ENCODE measurements around the gene METTL25B. TPM values are rescaled to one million over a fixed set of nuclear protein-coding genes. Genes with fewer than 3 reads are reported as not detected.

Gene METTL25B
- total and polyA plus RNA-seq, 2 of the 13 experiments (the other 11 are each of a cell fraction or from before 2014, with no cell fraction given) = 11.9 to 24.0 TPM

DNA sequence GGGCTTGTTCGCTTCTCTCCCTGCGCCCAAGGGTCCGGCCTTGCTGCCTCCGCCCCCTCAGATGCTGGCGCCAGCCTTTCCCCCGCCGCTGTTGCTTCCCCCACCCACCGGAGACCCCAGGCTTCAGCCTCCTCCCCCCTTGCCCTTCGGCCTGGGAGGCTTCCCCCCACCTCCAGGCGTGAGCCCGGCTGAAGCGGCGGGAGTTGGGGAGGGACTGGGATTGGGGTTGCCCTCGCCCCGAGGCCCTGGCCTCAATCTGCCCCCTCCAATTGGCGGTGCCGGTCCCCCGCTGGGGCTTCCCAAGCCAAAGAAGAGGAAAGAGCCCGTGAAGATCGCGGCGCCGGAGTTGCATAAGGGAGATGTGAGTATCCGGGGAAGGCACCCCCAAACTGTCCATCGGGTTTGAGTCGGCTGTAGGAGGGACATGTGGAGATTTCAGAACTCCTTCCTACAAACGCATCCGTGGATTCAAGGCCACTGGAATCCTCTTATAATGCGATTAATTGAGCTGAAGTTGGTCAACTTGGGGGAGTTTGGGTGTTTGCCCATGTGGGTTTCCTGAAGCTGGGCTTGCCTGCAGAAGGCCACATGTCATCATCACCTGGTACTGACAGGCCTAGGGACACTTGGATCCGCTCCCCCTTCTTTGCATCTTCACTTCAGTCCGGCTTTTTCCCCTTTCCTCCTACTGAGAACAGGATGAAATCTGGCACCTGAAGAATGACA lies 39.8 kb downstream of the METTL25B start (continued):
- TF ChIP-seq, protein P1, sequence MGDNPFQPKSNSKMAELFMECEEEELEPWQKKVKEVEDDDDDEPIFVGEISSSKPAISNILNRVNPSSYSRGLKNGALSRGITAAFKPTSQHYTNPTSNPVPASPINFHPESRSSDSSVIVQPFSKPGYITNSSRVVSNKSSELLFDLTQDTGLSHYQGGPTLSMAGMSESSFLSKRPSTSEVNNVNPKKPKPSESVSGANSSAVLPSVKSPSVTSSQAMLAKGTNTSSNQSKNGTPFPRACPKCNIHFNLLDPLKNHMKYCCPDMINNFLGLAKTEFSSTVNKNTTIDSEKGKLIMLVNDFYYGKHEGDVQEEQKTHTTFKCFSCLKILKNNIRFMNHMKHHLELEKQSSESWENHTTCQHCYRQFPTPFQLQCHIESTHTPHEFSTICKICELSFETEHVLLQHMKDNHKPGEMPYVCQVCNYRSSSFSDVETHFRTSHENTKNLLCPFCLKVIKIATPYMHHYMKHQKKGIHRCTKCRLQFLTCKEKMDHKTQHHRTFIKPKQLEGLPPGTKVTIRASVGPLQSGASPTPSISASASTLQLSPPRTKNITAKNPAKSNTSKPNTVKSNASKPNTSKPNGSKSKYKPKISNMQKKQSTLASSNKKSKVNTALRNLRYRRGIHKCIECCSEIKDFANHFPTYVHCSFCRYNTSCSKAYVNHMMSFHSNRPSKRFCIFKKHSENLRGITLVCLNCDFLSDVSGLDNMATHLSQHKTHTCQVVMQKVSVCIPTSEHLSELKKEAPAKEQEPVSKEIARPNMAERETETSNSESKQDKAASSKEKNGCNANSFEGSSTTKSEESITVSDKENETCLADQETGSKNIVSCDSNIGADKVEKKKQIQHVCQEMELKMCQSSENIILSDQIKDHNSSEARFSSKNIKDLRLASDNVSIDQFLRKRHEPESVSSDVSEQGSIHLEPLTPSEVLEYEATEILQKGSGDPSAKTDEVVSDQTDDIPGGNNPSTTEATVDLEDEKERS (CRISPR knock-in tag; IDR thresholded peaks at IDR 0.05) = peak; percentile 7; the same call in 1 of the 2 replicates
- TF ChIP-seq ZNF160 (CRISPR knock-in tag; IDR thresholded peaks at IDR 0.05) (no peak), ZNF33A (CRISPR knock-in tag; IDR thresholded peaks at IDR 0.05; ENCODE audit: borderline replicate concordance) (0 out of 2 replicates have a peak, but pooled peaks have one; percentile 48), HNRNPK (IDR thresholded peaks at IDR 0.05; ENCODE audit: low read depth, low read length, poor library complexity, severe bottlenecking) (peak; percentile 19), MED8 (CRISPR knock-in tag; IDR thresholded peaks at IDR 0.05; ENCODE audit: insufficient replicate concordance) (no peak), KDM5B (CRISPR knock-in tag; IDR thresholded peaks at IDR 0.05; ENCODE audit: borderline replicate concordance) (0 out of 2 replicates have a peak, but pooled peaks have one; percentile 42), ZNF350 (CRISPR knock-in tag; IDR thresholded peaks at IDR 0.05; ENCODE audit: borderline replicate concordance, low read depth) (0 out of 2 replicates have a peak, but pooled peaks have one; percentile 12), MXI1 (IDR thresholded peaks at IDR 0.05; ENCODE audit: borderline replicate concordance, low read depth, low read length) (peak; percentile 29; the same call in 1 of the 3 replicates), SAP130 (CRISPR knock-in tag; IDR thresholded peaks at IDR 0.05; ENCODE audit: low read depth) (peak; percentile 73), TGIF2 (CRISPR knock-in tag; IDR thresholded peaks at IDR 0.05) (peak; percentile 97; the same call in 1 of the 2 replicates), ZNF737 (CRISPR knock-in tag; IDR thresholded peaks at IDR 0.05; ENCODE audit: borderline replicate concordance) (0 out of 2 replicates have a peak, but pooled peaks have one; percentile 34), ZNF792 (CRISPR knock-in tag; IDR thresholded peaks at IDR 0.05) (0 out of 2 replicates have a peak, but pooled peaks have one; percentile 2), MAX (IDR thresholded peaks at IDR 0.05) (peak; percentile 34), ZFP82 (CRISPR knock-in tag; IDR thresholded peaks at IDR 0.05; ENCODE audit: borderline replicate concordance) (0 out of 2 replicates have a peak, but pooled peaks have one; percentile 60), ZNF670 (CRISPR knock-in tag; IDR thresholded peaks at IDR 0.05; ENCODE audit: borderline replicate concordance) (0 out of 2 replicates have a peak, but pooled peaks have one; percentile 53), HNRNPLL (IDR thresholded peaks at IDR 0.05; ENCODE audit: low read depth, low read length, poor library complexity, severe bottlenecking) (peak; percentile 8), ZNF704 (CRISPR knock-in tag; IDR thresholded peaks at IDR 0.05; ENCODE audit: borderline replicate concordance) (no peak), ZFX (CRISPR knock-in tag; IDR thresholded peaks at IDR 0.05; ENCODE audit: low read depth) (peak; percentile 30), ZNF652 (CRISPR knock-in tag; IDR thresholded peaks at IDR 0.05; ENCODE audit: borderline replicate concordance, low read depth) (no peak), PHF8 (CRISPR knock-in tag; IDR thresholded peaks at IDR 0.05) (peak; percentile 14; the same call in 1 of the 2 replicates), ZBTB38 (CRISPR knock-in tag; IDR thresholded peaks at IDR 0.05) (no peak), ZNF441 (CRISPR knock-in tag; IDR thresholded peaks at IDR 0.05; ENCODE audit: borderline replicate concordance) (peak; percentile 53; the same call in 1 of the 2 replicates), ZNF614 (CRISPR knock-in tag; IDR thresholded peaks at IDR 0.05; ENCODE audit: borderline replicate concordance) (0 out of 2 replicates have a peak, but pooled peaks have one; percentile 4)
- TF ChIP-seq, protein P2, sequence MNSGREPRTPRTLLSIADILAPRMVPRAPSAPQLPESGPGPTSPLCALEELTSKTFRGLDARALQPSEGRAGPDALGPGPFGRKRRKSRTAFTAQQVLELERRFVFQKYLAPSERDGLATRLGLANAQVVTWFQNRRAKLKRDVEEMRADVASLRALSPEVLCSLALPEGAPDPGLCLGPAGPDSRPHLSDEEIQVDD (CRISPR knock-in tag; IDR thresholded peaks at IDR 0.05; ENCODE audit: borderline replicate concordance) = no peak

Measured in HepG2 (cell line).